CD4-positive, alpha-beta T cell treated with Interleukin-10 for 1 hour (primary cell): Measurements from ENCODE around the gene ACTL7A.
"Not testable (repeated sequence)": the region's sequence is repeated elsewhere in the genome, so short reads cannot be mapped to it uniquely, and the experiment has no call there.

ENCODE experiments used
- DNase-seq: peaks from one replicate; pipeline ENCODE4 v3.0.0-alpha.2; 2020

ACTL7A gene

DNA sequence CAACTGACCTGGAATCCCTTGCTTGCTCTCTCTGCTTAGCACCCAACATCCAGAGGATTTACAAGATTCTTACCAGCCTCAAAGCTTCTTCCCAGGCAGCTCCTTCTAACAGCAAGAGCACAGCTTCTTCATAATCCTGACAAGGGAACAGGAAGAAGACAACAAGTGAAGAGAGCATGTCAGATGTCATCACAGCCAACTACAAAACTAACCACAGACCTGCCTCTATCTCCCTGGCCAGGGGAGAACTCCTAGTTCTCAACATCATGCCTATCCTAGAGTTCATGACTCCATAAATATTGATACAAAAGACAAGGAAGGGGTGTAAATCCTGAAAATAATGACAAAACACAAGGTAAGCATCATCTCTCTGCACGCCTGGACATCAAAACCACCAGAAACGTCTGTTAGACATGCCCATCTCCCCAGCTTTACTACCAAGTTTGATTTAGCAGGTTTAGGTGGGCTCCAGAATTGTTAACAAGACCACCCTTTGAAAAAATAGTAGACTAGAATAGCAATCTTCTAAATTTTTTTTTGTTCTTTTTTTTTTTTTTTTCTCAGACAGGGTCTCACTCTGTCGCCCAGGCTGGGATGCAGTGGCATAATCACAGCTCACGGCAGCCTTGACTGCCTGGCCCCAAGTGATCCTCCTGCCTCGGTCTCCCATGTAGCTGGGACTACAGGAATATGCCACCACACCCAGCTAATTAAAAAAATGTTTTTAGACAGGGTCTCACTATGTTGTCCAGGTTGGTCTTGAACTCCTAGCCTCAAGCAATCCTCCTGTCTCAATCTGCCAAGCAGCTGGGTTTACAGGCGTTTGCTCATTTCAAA, 20.2 kb downstream of the ACTL7A start:
- no peak for DNase-seq

DNA sequence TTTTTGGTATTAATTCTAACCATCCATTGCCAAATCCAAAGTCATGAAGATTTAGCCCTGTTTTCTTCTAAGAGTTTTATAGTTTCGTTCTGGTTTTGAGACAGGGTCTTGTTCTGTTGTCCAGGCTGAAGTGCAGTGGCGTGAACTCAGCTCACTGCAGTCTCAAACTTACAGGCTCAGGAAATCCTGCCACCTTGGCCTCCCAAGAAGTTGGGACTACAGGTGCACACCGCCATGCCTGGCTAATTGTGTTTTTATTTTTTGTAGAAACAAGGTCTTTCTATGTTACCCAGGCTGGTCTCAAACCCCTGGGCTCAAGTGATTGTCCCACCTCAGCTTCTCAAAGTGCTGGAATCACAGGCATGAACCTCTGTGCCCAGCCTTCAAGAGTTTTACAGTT, 21.0 kb downstream of the ACTL7A start:
- DNase-seq = no peak

GRCh38 chr9:108884701-108885100, 22.6 kb downstream of the ACTL7A start:
- DNase-seq = no peak

- DNase-seq = no peak
These were observed 23.7 kb downstream of the ACTL7A start for GRCh38 chr9:108885643-108886348.

- DNase-seq = not testable (repeated sequence)
These were observed 24.7 kb downstream of the ACTL7A start for GRCh38 chr9:108886594-108887271.

- DNase-seq = no peak
These were observed 27.6 kb downstream of the ACTL7A start for GRCh38 chr9:108889649-108890067.

- no peak for DNase-seq
These were observed 32.3 kb downstream of the ACTL7A start for GRCh38 chr9:108894225-108894997.

- no peak for DNase-seq
These were observed 35.4 kb downstream of the ACTL7A start for GRCh38 chr9:108897324-108898096.

DNA sequence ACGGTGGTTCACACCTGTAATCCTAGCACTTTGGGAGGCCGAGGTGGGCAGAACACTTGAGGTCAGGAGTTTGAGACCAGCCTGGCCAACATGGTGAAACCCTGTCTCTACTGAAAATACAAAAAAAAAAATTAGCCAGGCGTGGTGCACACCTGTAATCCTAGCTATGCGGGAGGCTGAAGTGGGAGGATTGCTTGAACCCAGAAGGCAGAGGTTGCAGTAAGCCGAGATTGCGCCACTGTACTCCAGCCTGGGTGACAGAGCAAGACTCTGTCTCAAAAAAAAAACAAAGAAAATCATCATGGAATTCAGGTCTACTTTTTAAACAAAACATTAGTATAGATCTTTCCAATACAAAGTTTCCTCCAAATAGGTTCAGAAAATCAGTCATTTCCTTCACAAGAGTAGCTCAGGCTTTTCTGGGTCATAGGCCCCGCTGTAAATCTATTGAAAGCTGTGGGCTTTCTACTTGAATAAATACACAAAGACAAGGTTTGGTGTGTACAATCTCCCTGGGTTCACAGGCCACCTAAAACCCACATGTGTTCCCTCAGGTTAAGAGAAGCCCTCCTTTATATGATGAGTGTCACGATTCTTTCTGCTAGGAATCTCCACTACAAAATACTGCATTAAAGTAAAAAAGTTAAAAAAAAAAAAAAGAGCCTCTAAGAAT, 37.1 kb downstream of the ACTL7A start:
- DNase-seq = not testable (repeated sequence)

DNA sequence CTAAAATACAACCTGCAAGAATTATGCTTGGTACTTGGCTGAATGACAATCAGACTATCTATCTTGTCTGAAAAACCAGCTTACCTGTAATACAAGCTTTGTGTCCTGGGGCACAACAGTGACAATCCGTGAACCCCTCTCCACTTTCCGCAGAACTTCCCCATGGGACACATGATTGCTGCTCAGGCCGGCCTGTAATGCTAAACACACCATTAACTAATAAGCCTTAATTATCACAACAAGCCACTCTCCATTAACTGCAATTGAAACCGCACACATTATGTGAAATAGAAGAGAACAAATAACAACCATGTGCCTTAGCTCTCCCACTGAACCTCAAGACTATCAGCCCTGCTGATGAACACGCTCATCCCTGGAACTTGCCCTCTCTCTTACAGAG, 38.1 kb downstream of the ACTL7A start:
- DNase-seq = no peak

- no peak for DNase-seq
These were observed 41.5 kb downstream of the ACTL7A start for GRCh38 chr9:108903420-108904103.

- DNase-seq = no peak
These were observed 42.1 kb downstream of the ACTL7A start for GRCh38 chr9:108904161-108904560.

DNA sequence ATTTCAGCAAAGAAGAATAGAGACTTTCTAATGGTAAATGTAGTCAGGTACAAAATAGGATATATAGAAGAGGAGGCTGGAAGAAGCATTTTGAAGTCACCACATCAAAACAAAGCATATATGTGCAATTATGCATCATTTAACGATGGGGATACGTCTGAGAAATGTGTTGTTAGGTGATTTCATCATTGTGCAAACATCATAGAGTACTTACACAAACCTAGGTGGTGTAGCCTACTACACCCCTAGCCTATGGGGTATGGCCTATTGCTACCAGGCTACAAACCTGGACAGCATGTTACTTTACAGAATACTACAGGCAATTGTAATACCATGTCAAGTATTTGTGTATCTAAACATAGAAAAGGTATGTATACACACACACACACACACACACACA, 43.4 kb downstream of the ACTL7A start:
- DNase-seq = no peak

- DNase-seq = no peak
These were observed 48.3 kb downstream of the ACTL7A start for GRCh38 chr9:108910402-108910801.

GRCh38 chr9:108910914-108911313, 48.8 kb downstream of the ACTL7A start:
- DNase-seq = no peak

DNA sequence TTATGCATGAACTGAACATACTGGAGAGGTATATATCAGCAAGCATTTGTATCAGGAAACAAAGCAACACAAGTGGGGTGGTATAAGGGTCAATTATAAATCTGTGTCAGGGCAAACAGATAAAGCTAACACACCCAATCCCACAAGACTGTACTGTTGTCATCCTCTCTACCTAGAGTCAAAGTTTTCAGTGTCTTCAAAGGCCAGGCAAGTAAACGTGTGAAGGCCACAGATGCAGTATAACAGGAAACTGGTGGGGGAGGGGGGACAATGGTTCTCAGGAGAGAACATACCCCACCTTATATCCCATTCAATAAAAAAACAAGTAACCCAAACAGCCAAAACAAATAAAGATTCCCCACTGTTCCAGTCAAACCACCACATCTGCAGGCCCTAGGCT, 49.8 kb downstream of the ACTL7A start:
- peak; percentile 21 for DNase-seq
